Neutrophil (primary cell): ENCODE results near the gene KXD1.

Source experiments
- H3K27ac ChIP-seq: fragments of 200-600 bp; sonication (generic); 2 replicates; pipeline ENCODE4 v1.5.1; 2016; ENCODE audit warnings: mild to moderate bottlenecking, moderate library complexity
- H3K27me3 ChIP-seq: fragments of 200-600 bp; sonication (generic); 2 replicates; pipeline ENCODE4 v1.6.0; 2016; ENCODE audit warnings: mild to moderate bottlenecking
- H3K36me3 ChIP-seq: fragments of 200-600 bp; sonication (generic); 2 replicates; pipeline ENCODE4 v1.5.1; 2017
- H3K4me1 ChIP-seq, 2 experiments: fragments of 200-600 bp in 1 of 2; sonication (generic) in 1 of 2; 1 replicate in 1 of 2; 2 replicates in 1 of 2; pipeline versions ENCODE4 v1.5.1 to v1.6.1; 2013 to 2016; ENCODE audit warnings: low read depth in 1 of 2, low read length in 1 of 2, mild to moderate bottlenecking in 1 of 2, moderate library complexity in 1 of 2; ENCODE audit not compliant: control insufficient read depth in 1 of 2, insufficient read depth in 1 of 2
- H3K4me3 ChIP-seq, 2 experiments: fragments of 200-600 bp in 1 of 2; sonication (generic) in 1 of 2; 1 replicate in 1 of 2; 2 replicates in 1 of 2; pipeline ENCODE4 v1.5.1; 2013 to 2016; ENCODE audit warnings: low read depth in 1 of 2, low read length in 1 of 2, mild to moderate bottlenecking in 1 of 2, moderate library complexity in 1 of 2
- H3K9me3 ChIP-seq: fragments of 200-600 bp; sonication (generic); 2 replicates; pipeline ENCODE4 v1.5.1; 2016
- CTCF ChIP-seq: fragments of 200-600 bp; sonication (generic); IDR thresholded peaks from 2 replicates; pipeline ENCODE4 v1.5.1; 2016; ENCODE audit warnings: antibody characterized with exemption

KXD1 gene

GRCh38 chr19:18557411-18558201 lies at the start of gene KXD1:
TSS of gene KXD1 (plus strand) at chr19:18557870. CDS start at chr19:18562057, 4,187 bp downstream.
- Histone ChIP-seq H3K4me1 (peaks cover 10 to 22% of the 10 kb centered on the region in 2 experiments), H3K9me3 (no peaks in the 10 kb centered on the region), H3K36me3 (peaks cover 9% of the 10 kb centered on the region), H3K4me3 (peak within 1 kb of the TSS; percentile 93 to 96), H3K27me3 (no peaks in the 10 kb centered on the region), H3K27ac (peak within 1 kb of the TSS; percentile 89)
- TF ChIP-seq CTCF = peak; percentile 34

GRCh38 chr19:18508585-18508984 lies 49.1 kb upstream of the KXD1 start:
- no peak overlapping the region for H3K4me3 ChIP-seq
- no peaks in the 10 kb centered on the region for H3K36me3 ChIP-seq
- H3K27me3 ChIP-seq = no peaks in the 10 kb centered on the region
- no peaks in the 10 kb centered on the region for H3K9me3 ChIP-seq
- TF ChIP-seq CTCF = no peak
- peak overlapping the region; percentile 98 for H3K27ac ChIP-seq
- peaks cover 81 to 89% of the 10 kb centered on the region in 2 experiments for H3K4me1 ChIP-seq

- Histone ChIP-seq H3K4me3 (no peak overlapping the region), H3K27ac (peak overlapping the region; percentile 98), H3K9me3 (no peaks in the 10 kb centered on the region), H3K36me3 (peaks cover 3% of the 10 kb centered on the region), H3K27me3 (no peaks in the 10 kb centered on the region), H3K4me1 (peaks cover 81 to 89% of the 10 kb centered on the region in 2 experiments)
- no peak for TF ChIP-seq CTCF
Observed at GRCh38 chr19:18510216-18510615, 47.5 kb upstream of the KXD1 start.

GRCh38 chr19:18513868-18514267 lies 43.8 kb upstream of the KXD1 start:
- peak overlapping the region; percentile 98 for H3K27ac ChIP-seq
- H3K27me3 ChIP-seq = no peaks in the 10 kb centered on the region
- no peak for TF ChIP-seq CTCF
- peaks cover 85 to 88% of the 10 kb centered on the region in 2 experiments for H3K4me1 ChIP-seq
- peaks cover 4% of the 10 kb centered on the region for H3K36me3 ChIP-seq
- no peaks in the 10 kb centered on the region for H3K9me3 ChIP-seq
- peak overlapping the region in 1 of 2 experiments; percentile 55 for H3K4me3 ChIP-seq

GRCh38 chr19:18514800-18515682 lies 42.6 kb upstream of the KXD1 start:
- peak overlapping the region; percentile 52 to 55 for H3K4me3 ChIP-seq
- H3K9me3 ChIP-seq = no peaks in the 10 kb centered on the region
- peak; percentile 32 for TF ChIP-seq CTCF
- peaks cover 4% of the 10 kb centered on the region for H3K36me3 ChIP-seq
- peaks cover 86 to 88% of the 10 kb centered on the region in 2 experiments for H3K4me1 ChIP-seq
- H3K27me3 ChIP-seq = no peaks in the 10 kb centered on the region
- peak overlapping the region; percentile 98 for H3K27ac ChIP-seq
